H54 (cell line): ENCODE measurements around the gene GAGE12J.
"Not testable (repeated sequence)": the region's sequence is repeated elsewhere in the genome, so short reads cannot be mapped to it uniquely, and the experiment has no call there.

Experiments used
- DNase-seq: peaks from one replicate; pipeline ENCODE4 v3.0.0; 2011; ENCODE audit warnings: low spot score, mixed read lengths; ENCODE audit not compliant: insufficient read length
- FAIRE-seq: peaks from 3 replicates; lab custom pipeline; 2011; peaks lifted over from hg19 to GRCh38; lab: Jason Lieb, UNC
- POLR2A ChIP-seq: IDR thresholded peaks from 2 replicates; pipeline ENCODE4 v1.6.1; 2011; ENCODE audit warnings: low read depth, mild to moderate bottlenecking, low read length

The GAGE12J gene, protein sequence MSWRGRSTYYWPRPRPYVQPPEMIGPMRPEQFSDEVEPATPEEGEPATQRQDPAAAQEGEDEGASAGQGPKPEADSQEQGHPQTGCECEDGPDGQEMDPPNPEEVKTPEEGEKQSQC

DNA sequence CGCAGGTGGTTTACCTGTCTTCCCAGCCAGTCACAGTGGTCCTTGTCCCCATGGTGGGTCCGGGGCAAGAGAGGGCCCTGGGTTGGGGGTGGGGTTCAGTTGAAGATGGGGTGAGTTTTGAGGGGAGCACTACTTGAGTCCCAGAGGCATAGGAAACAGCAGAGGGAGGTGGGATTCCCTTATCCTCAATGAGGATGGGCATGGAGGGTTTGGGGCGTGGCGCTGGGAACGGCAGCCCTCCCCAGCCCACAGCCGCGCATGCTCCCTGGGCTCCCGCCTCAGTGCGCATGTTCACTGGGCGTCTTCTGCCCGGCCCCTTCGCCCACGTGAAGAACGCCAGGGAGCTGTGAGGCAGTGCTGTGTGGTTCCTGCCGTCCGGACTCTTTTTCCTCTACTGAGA is at the start of gene GAGE12J:
GAGE12J (plus strand) TSS at position 301 of the 400 bp plus-strand sequence. CDS start 1,157 bp downstream, outside the sequence.
- DNase-seq, FAIRE-seq: not testable (repeated sequence)

DNA sequence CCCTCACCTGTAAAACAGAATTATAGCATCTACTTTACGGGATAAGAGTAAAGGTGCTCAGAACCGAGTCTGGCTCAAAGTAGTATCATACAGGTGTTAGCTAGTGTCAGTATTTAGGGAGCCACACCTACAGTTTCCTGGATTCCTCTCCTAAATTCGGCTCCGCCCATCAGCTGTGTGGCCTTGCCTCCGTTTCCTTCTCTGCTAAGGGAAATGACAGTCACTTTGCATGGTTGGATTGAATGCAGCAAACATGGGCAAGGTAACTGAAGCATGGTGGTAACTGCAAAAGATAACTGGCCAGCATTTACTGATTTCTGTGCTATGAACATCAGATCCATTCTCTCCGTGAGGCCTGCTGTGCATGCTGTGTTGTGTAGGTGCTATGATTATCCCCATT is 49.4 kb upstream of the GAGE12J start:
- TF ChIP-seq POLR2A = no peak
- FAIRE-seq = no peak
- no peak for DNase-seq

DNA sequence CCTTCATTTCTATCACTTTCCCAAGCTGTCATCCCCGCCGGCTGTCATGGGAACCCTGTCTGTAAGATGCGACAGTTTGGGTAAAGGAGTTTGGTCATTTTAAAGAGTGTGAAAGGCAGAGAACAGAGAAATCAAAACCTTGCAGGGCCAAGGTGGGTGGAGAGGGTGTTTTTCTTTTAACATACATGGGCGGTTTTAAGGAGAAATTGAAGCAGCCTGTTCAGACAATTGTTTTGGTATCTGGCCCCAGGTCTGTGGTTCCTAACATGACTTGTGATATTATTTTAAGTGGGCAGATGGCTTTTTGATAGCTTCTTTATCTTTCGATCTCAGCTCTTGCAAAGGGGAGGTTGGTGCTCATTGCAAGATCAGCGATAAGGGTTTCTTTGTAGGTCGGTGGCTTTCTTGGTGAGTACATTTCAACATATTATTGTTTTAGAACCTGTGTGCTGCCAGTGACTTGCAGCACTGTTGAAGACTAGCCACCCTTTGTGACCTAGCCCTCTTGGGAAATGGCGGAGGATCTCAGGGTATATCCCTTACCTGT is 48.6 kb upstream of the GAGE12J start:
- TF ChIP-seq POLR2A = no peak
- FAIRE-seq = no peak

DNA sequence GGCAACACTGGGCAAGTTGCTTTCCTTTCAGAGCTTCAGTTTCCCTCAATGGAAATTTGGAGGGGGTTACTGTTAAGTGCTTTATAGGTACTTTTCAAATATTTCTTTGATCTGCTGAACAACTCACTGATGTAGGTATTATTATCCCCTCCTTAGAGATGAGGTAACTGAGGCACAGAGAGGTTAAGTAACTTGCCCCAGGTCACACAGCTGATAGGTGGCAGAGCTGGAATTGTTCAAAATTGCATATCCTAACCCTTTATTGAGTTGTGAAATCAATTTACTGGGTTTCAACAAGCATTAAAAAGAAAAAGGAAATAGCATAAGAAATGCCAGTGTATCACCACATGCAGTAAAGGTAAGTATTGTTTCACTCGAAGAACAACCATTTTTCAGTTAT is 45.6 kb upstream of the GAGE12J start:
- no peak for TF ChIP-seq POLR2A
- DNase-seq = no peak
- no peak for FAIRE-seq

More for the DNA sequence above, 48.6 kb upstream of the GAGE12J start:
- no peak for DNase-seq

DNA sequence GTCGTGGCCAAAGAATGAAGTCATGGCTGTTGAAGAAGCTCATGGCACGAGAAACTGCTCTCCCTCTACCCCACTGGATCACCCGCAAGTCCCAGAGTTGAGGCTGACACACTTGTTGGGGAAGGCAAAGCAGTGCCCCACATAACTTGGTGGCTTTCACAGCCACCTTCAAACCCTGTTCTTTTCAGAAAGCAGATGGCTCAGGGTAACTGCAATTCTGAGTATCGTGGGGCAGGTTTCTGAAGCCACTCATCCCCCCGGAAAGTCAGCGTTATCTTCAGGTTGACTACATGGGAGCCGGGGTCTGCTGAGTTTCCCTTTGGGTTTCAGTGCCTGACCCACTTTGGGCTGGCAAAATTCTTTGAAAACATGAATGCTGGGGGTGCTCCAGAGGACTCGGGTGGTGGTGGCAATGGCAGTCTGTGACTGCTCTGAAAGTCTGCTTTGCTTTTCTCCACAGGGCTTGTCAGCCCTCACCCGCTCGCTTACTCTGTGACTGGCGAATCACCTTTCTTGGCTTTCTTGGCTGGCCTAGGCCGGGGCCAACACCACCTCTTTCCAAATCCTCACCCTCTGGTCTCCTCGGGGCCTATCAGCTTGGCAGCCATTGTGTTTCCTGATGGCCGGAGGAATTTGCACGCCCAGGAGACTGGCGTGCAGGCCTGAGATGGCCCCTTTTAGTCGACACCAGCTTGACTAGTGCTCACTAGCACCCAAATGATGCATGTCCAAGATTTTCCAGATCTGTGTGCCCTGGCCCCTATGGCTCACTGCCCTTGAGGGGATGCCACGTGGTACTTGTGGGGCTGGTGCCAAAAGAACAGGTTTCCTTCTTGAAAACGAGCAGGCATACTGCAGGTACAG is 44.9 kb upstream of the GAGE12J start:
- DNase-seq = no peak
- no peak for FAIRE-seq
- TF ChIP-seq POLR2A = no peak

DNA sequence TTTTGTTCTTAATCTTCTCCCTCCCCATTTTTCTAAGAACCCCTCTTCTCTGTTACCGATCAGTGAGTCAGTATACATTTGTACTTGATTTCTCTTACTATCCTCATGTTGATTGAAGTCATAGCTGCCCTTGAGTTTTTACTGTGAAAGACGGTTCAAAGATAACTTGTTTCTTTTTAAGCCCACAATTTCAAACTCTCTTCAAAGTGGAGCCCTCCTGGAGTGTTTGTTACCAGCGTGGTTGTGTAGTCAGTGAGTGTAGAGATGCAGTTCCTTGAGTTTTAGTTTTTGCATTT is 44.4 kb upstream of the GAGE12J start:
- no peak for FAIRE-seq
- DNase-seq = no peak
- no peak for TF ChIP-seq POLR2A

DNA sequence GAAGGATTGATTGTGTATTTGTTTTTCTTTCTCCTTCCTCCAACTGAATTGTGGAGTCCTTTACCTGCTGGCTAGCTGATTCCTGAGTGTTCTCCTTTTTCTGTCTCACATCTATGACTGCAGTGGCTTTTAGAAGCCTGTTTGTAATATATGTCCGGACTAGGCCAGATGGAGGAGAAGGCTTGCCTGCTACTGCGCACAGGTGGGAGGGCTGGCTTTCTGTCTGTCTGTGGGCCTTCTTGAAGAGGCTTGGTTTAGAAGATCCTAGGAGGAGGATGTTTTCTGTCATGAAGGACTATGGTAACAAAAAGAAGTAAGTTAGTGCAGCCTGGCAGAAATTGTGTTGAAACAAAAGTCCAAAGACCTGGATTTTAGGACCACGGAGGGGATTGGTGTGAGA is 43.8 kb upstream of the GAGE12J start:
- TF ChIP-seq POLR2A = no peak
- DNase-seq (no peak), FAIRE-seq (no peak)

DNA sequence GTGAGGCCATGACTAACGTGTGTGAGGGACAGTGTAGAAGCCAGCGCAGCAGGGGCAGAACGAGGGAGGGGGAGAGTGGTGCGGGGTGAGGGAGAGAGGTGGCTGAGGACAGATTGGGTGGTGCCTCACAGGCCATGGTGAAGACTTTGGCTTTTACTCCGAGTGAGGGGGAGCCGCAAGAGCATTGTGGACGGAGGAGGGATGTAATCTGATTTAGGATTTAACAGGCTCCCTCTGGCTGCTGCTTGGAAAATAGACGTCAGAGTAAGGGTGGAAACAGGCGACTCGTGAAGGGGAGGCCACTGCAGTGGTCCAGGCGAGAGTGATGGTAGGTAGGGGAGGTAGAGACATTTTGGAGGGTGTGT is 39.2 kb upstream of the GAGE12J start:
- no peak for TF ChIP-seq POLR2A
- FAIRE-seq (no peak), DNase-seq (no peak)

DNA sequence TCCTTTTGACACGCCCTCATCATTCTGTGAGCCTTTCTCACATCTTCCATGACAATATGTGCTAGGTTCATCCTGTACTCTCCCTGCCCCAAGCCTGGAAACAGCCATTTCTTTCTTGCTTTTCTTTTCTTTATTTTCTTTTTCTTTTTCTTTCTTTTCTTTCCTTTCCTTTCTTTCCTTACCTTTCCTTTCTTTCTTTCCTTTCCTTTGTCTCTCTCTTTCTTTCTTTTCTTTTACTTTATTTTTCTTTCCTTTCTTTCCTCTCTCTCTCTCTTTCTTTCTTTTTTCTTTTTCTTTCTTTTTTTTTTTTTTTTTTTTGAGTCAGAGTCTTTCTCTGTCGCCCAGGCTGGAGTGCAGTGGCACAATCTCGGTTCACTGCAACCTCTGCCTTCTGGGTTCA is 37.6 kb upstream of the GAGE12J start:
- no peak for TF ChIP-seq POLR2A
- no peak for DNase-seq
- no peak for FAIRE-seq

DNA sequence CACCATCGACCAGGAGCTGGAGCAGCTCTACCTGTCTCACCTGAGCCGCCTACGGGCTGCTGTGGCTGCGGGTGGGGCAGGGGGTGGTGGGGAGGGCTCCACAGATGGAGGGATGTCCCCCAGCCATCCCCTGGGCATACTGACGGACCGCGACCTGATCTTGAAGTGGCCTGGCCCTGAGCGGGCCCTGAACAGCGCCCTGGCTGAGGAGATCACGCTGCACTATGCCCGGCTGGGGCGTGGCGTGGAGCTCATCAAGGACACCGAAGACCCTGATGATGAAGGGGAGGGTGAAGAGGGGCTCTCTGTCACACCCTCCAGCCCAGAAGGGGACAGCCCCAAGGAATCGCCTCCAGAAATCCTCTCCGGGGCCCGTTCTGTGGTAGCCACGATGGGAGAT is 35.7 kb upstream of the GAGE12J start:
- no peak for TF ChIP-seq POLR2A
- FAIRE-seq = no peak
- no peak for DNase-seq

DNA sequence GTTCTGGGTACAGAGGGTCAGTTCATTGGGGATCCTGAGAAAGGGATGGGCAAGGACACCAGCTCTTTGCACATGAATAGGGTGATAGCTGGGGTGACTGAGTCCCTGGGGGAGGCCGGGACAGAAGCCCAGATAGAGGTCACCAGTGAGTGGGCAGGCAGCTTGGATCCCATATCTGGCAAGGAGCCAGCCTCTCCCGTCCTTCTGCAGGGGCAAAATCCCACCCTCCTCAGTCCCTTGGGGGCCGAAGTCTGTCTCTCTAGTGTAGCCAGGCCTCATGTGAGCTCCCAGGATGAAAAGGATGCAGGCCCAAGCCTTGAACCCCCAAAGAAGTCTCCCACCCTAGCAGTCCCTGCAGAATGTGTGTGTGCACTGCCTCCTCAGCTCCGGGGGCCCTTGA is 35.3 kb upstream of the GAGE12J start:
- FAIRE-seq (no peak), DNase-seq (no peak)
- TF ChIP-seq POLR2A = no peak

DNA sequence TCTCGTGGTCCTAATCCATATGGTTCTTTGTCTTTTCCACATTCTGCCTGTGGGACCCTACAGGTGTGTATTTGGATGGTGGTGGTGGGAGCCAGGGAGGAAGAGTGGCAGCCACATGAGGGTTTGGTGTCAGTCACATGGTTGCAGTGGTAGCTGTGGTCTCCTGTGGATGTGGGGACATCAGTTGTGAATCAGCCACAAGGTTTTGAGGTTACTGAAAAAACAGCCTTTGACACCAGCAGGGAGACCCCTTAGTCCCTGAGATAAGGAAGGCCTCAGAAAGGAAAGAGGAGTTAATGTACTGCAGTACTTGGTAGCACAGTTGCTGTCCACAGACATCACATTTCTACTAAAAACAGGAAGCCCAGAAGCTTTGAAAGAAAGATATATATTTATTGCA is 34.2 kb upstream of the GAGE12J start:
- DNase-seq = no peak
- no peak for FAIRE-seq
- no peak for TF ChIP-seq POLR2A

DNA sequence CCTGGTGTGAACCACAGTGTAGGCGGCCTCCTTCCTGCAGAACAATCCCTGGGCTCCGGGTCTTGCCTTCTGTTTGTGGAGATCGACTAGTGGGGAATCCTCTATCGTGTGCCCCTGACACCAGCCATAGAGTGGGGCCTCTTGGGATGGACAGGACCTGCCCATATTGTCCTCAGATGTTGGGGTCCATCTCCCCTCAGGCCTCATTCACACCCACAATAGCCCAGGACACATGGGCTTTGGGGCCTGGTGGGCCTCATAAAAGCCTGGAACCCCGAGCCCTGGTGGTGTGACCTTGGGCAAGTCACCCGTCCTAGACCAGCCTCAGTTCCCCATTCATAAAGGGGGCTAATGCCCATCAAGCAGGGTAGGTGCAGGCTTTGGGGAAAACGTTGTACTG is 31.6 kb upstream of the GAGE12J start:
- FAIRE-seq = no peak
- DNase-seq = no peak
- no peak for TF ChIP-seq POLR2A

DNA sequence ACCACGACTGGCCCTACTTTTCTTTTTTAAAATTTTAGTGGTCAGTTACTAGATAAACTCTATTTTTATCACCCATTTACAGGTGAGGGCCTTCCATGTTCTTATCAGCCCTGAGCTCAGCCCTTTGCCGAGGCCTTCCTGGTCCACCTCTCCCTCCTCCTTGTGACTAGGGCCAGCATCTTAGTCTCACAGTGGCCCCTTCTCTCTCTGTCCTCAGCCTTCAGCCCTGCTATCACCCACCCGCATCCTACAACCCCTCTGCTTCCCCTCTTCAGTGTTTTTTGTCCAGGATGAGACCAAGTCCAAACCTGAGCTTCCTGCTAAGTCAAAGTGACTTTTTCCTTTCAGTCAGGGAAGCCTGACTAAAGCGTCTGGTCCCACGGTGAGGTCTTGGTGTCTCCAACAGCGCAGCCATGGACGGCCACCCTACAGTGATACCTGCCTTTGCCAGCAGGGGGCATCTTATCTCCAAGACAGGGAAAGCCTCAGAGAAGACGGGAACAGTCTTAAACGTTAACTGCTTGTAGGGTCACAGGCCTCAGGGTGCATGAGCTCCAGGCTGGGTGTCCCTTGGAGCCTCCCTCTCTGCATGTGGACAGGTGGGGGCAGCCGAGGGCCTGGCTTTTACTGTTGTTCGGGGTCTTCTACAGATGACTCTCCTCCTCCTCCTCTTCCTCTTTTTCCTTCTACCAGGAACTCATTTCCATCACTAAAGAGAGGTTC is 30.1 kb upstream of the GAGE12J start:
- TF ChIP-seq POLR2A = no peak
- DNase-seq = no peak
- FAIRE-seq = no peak
